NOMO-1 treated with dmso at 0.1 percent for 144 hours (cell line): ENCODE measurements around the gene LRP1B.

Source experiments
- DNase-seq: peaks from one replicate; lab custom pipeline; 2025; ENCODE audit not compliant: unreplicated experiment; lab: John Stamatoyannopoulos, UW

The LRP1B gene

DNA sequence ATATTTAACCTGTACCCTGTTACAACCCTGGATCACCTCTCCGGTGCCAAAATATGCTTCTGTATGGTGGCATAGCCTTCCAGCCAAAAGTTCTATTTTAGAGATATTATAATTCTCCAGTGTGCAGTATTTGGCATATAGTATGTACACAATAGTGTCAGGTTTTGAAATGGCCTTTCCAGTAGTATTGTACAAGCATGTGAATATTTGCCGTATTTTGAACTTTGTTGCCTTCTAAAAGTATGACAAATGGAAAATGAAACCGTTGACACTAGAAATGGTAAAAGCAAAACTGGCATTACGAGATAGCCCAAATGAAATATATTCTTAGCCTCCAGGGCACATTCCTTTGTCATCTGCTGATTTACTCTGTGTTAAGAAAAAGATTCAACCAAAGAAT lies 431.2 kb downstream of the LRP1B start:
- no peak for DNase-seq

DNA sequence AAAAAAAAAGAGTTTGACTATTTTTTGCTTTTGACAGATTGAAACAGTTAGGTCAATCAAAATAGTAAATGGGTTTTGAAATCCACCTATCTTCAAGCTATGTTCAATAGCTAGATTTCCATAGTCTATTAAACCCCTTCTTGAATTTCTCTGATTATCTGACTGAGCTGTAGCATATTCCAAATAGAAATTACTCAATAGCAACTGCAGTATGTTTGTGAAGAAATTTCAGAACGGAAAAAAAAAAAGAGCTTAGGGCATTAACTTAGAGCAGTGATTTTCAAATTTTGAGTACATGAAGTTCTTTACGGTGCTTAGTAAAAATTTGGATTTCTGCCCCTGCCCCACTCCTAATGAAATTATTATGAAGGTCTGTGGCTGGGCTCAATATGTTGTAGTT lies 432.3 kb downstream of the LRP1B start:
- DNase-seq = no peak

DNA sequence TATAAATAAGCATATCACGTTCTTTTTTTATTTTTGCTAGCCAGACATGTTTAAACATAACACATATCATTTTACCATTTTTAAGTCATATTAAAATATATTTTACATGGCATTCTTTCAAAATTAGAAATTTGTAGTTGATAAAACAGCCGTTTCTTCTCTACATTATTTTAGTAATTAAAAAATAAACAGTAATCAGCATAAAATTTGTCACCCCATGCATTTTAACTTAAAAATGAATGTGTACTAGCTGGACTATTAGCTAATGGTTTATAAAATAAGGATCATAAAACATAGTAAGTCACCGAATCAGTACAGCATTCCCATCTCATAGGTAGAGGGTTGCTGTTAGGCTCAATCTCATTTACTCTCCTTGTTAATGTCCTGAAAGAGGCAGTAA lies 433.8 kb downstream of the LRP1B start:
- no peak for DNase-seq

DNA sequence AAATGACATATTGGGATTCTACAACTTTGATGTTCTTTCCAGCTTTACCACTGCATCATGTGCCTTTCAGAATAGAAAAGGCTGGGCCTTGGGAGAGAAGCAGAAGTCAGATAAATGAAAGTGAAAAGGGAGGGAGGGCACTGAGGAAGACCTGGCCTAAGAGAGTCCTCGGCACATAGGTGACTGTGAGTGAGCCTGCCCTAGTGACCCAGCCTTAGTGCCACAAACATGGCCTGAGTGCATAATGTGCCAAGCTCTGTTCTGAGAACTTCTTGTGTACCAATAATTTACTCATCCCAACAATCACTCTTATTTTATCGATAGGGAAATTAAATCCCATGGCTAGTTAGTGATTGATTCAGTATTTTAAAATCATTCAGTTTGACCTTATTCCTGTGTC lies 436.6 kb downstream of the LRP1B start:
- DNase-seq = no peak

DNA sequence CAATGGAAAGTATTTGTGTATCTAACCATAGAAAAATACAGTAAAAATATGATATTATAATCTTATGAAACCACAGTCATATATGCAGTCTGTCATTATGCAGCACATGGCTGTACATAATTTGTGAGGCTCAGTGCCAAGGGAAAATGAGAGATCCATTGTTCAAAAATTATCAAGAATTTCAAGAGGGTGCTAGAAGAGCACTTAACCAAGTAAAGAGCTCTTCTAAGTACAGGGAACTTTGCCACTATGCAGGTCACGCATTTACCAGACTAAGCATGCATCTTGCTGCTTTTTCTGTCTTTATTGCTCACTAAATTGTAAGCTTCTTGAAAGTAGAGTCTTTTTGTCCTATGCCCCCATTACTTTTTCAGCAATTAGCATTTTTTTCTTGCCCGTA lies 438.0 kb downstream of the LRP1B start:
- no peak for DNase-seq

DNA sequence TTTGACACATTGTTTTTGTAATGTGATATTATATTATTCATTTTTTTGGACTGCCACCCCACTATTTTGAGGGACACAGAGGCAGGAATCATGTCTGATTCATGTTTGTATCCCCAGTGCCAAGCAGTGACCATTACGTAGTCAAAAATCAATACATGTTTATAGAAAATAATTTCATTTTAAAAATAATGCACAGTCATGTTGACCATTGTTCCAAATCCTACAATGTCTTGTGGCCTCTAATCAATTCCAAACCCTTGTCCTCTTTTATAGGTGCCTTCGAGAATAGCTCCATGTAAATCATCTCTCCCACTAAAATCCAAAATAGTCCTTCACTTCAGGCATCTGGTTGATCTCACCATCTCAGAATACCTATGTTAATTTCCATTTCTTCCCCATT lies 454.7 kb downstream of the LRP1B start:
- DNase-seq = no peak

DNA sequence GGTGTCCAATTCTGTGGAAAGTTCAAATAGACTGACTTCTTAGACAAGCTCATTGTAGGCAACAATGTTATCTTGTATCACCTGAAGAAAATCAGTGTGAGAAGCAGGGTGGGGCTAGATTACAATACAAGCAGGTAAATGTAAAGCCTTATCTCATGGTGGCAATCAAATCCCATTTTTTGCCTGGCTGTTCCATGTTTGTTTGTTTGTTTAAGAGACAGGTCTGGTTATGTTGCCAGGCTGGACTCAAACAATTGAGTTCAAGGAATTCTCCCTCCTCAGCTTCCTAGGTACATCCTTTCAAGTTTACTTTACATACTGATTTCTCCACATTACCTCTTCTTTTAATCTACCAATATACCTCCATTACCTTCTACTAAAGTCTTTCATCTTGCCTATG lies 464.6 kb downstream of the LRP1B start:
- no peak for DNase-seq

DNA sequence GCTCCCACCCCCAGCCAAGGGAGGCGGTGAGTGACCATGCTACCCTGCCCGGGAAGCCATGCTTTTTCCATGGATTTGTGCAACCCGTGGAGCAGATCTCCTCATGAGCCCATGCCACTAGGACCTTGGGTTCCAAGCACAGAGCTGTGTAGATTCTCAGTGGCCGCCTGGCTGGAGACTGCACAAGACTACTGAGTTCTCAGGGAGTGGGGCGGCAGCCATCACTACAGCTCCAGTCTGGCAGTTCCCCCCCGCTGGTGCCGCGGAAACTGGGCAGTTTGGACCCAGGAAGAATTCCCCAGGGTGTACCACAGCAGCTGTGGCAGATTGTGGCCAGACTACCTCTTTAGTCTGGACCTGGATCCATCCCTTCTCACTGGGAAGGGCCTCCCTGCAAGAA lies 470.6 kb downstream of the LRP1B start:
- DNase-seq = no peak

DNA sequence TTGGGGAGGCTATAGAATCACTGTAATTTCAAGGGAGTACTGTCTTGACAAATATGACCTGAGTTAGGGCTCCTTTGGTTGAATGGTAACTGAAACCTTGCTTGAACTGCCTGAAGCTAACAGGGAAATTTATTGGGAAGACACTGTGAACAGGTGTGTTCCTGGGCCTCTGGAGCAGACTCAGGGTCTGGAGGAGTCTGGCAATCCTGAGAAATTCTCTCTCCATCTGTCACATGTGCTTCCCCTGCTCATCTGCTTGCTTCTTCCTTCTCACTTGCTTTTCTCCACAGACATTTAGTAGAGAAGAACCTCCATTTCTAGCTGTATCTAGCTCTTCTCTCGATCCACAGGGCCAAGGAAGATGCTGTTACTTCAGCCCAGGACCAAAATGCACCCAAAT lies 476.5 kb downstream of the LRP1B start:
- DNase-seq = no peak

DNA sequence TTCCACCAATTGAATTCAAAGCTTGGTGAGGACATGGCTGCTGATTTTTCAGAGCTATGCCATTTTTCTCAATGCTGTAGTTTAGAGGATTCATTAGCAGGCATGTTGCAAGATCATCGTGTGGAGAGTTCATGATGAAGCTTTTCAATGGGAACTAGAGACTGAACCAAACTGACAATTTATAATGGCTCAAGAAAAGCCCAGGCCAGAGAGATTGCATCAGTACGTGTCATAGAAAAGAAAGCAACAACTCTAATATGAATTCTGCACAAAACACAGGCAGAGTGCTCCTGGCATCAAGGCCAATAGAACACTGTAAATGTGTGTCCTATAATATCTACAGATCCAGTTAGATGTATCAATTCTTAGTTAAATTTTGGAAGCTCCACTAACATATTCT lies 477.6 kb downstream of the LRP1B start:
- no peak for DNase-seq

DNA sequence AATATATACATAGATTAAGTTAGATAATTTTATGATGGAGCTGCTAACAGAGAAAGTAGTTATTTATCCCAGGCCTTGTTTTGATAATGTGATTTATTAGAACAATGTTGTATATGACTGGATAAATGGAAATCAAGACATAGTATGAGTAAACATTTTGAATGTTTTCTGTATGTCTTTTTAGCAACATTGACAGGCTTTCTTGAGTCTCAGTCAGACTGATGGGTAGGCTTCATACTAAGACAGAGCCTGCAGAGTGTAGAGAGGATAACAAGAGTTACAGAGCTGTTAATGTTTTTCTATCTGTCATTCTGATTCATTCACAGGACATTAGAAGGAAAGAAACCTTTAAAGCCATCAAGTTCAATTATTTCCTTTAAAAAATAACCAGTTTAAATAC lies 478.5 kb downstream of the LRP1B start:
- no peak for DNase-seq

DNA sequence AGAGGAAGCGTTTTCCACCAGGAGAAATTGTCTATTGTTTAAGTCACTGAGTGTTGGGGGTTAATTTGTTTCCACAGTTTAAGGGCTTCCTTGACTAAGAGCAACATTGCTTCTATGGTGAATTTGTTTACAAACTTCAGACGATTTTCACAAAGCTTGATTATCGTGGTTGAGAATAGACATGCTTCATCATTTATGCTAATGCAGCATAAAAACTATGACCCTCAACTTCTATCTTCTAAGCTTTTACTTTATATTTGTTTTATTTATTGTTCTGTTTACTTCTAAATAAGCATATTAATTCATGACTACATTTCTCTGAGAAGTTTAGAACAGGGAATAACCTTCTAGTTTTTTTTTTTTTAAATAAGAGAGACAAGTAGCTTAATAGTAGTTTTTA lies 483.5 kb downstream of the LRP1B start:
- no peak for DNase-seq

DNA sequence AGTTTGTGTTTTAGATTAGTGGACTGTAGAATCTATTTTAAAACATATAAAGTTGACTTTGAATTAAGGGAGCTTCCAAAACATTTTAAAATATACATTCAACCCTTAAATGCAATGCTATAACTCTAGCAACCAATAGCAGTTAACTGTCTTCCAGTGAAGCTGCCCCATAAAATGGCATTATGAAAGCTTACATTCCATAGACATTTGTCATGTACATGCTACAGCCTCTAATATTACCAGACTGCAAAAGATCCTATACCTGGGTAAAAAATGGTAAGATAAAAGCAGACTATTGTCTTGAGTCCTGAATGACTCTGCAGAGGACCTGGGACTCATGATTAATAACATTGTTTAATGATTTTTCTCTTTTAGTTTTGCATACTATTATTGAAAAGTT lies 489.4 kb downstream of the LRP1B start:
- DNase-seq = no peak

DNA sequence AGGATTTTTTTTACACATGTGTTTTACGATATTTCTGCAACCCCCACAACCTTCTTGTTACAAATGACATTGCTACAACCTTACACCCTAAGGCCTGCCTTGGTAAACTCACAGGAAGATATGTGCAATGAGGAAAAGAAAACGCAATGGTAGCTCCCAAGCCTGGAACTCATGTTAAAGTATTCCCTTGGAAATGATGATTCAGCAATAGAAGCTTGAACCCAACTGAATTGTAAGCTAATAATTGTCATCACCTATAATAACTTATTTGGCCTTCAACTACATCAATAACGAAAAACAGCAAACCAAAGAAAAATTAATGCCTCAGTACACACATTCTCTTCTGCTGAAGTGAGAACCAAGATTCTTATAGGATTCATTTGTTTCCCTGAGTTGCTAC lies 491.0 kb downstream of the LRP1B start:
- DNase-seq = no peak

DNA sequence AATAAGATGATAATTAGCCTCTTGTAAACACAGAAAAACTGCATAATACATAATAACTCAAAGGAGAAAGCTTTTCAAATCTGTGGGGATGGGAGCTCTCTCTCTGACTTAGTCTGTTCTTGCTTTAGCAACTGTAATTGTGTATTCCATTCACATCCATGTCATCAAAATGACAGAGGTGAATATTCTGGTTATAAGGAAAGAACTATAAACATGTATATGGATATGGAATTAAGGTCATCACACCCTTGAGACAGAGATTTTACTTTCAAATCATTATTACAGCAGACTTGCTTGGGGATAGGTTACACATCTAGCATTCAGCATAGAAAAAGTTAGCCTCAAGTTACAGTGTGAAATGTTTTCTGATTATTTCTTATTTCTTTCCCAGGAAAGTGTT lies 497.7 kb downstream of the LRP1B start:
- no peak for DNase-seq

DNA sequence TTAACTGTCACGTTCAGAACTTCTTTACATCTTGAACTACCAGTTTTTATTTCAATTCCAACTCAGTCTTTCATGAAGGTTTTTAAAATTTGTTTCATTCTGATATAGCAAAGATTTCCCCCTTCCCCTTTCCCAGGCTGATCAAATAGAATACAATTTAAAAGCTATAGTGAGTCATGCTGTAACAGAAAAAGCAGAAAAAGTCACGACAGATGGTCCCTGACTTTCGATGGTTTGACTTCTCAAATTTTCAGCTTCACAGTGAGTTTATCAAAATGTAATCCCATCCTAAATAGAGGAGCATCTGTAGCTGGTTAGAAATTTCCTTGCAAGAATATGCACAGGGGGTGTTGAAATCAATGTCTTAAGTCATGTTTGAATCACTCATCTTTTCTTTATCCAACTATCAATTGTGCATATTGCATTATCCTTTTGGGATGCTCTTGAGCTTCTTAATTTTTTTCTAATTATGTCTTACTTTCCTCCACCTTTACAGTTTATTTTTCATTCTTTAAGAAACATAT lies 500.3 kb downstream of the LRP1B start:
- DNase-seq = no peak

DNA sequence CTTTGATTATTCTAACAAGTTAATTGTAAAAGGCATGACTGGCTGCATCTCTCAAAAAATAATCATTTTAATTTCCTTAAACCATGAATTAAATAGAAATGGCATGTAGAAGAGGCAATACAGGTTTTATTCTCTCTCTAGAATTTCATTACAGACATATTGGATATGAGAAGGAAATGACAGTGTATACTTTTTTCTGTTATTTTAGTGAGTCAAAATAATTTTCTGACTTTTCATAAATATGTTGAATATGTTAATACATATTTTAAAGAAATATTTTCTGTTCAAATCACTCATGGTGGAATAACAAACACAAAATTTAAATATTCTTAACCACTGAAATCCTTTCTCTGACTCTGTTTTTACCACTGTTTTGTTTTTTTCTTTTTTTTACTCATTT lies 510.4 kb downstream of the LRP1B start:
- DNase-seq = no peak

DNA sequence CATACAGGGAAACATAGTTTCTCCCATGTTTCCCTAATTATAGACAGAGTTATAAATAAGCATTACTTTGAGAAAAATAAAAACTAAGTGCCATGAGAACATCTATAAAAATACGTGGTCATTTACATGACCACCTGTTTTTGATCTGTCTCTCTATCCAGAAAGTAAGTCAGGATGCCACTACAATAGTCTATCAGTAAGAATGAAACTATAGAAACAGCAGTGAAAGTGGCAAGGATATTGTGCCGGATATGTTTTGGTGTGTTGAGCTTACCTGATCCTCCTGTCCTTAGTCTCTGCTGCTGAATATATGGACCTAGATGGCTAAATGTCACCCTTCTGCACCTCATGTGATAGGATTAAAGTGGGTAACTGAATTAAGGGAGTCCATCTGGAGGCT lies 512.4 kb downstream of the LRP1B start:
- DNase-seq = no peak

DNA sequence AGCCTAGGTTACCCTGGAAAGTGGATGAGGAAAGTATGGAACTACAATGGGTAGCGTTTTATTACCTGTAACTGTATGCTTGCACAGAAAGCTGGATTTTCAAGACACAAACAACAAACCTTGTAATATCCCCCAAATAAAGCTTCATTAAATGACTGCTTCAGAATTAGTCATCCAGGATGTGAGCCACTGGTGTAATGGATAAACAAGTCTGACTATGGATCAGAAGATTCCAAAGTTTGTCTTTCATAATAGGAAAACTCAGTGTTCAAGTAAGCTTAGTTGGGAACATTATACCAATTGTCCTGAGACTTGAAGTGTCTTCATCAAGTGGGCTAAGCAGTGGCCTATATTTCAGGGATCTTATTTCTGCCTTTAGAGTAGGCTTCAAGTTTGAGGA lies 518.8 kb downstream of the LRP1B start:
- DNase-seq = no peak

DNA sequence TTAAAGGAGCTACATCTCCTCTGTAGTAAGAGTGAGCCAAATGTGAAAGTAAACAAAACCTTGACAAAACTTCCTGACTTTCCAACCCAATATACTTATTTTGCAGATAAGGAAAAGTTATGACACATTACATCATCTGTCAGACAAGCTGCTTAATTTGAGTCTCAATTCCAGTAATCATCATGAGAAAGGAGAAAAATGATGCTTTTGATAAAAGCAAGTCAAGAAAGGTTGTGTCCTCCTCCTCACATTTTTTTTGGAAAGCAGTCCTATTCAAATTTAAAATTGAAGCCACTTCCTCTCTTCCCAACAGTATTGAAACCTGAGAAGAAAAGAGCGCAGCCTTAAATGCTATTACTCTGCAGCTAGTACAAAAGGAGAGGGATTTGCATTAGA lies 519.6 kb downstream of the LRP1B start:
- no peak for DNase-seq

DNA sequence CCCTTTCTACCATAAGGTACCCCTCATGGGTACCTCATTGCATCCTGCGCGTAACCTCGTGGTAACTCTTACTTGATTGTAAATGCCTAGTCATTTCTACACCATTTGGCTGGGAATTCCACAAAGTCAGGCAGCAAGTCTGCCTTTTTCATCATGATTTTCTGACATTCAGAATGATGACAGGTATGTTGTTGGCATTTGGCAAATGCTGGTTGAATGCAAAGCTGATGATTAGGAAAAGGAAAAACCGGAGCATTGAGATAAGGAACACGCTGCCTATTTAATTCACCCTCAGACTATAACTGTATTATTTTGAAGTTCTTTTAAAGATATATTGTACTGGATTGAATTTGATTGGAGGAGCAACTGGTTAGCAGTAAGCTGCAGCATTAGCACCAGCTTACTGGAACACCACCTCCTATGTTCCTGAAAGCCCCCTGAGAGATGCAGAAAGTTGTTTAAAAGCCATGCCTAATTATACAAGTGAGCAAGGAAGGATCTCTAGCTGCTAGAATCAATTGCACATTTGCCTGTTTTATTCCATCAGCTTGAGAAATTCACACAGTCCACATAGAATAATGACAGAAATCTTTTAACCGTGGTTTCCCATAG lies 520.1 kb downstream of the LRP1B start:
- DNase-seq = no peak

DNA sequence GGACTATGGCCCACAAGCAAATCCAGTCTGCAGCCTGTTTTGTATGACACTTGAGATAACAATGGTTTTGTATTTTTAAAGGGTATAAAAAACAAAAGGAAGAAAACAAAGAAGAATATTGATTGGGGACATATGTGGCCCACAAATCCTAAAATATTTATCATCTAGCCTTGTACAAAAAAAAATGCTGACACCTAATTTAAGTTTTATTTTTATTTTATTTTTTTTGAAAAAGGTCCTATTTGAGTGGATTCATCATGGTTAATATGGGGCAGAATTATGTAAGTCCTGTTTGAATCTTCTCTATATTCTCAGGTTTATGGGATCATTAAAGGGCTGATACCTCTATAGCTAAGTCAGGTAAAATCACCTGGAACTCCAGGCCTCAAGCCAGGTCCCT lies 525.7 kb downstream of the LRP1B start:
- DNase-seq = no peak

DNA sequence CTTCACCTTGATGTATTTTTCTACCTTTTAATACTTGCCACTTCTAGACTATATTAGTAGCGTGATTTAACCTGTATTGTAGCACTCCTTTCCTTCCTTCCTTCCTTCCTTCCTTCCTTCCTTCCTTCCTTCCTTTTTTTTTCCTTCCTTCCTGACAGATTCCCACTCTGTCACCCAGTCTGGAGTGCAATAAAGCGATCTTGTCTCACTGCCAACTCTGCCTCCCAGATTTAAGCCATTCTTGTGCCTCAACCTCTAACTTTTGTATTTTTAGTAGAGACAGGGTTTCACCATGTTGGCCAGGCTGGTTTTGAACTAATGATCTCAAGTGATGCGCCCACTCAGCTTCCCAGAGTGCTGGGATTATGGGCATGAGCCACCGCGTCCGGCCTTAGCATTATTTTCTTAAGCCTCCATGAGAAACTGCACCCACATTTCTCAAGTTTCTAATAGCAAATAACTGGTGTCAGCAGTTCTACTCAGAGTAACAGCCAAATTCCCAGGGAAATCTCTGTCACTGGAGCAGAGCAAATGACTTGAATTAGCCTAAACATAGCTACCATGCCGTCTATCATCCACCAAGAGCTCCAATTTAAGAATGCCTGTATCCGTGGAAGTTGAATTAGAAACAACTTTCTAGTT lies 529.2 kb downstream of the LRP1B start:
- no peak for DNase-seq
